ENCODE results near the gene PRR36. TPM values are rescaled to one million over a fixed set of nuclear protein-coding genes. Genes with fewer than 3 reads are reported as not detected.

Gene PRR36
- total RNA-seq, 2 donors from 2014 or later = 0.22 to 0.37 TPM

DNA sequence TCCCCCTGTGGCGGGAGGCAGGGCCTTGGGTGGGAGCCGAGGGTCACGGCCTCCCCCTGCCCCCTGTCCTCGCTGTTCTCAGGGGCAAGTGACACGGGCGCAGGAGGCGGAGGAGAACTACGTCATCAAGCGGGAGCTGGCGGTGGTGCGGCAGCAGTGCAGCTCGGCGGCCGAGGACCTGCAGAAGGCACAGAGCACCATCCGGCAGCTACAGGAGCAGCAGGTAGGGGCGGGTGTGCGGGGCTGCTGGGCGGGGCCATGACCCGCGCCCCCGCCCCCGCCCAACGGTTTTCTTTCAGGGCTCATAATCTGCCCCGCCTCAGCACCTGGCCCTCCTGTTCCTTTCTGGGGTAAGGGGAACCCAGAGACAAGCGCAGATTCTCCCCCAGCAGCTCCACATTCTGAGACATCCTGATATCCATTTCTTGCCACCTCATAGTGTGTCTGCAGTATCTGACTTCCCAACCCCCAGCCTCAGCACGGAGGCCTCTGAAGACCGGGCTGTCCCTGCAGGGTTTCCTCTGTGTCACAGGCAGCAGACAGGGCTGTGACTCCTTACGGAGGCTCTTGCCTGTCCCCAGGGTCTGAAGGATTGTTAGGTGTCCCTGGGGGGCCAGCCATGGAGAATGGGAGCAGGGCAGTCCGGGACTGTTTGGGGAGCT, 15.9 kb downstream of the PRR36 start:
- Histone ChIP-seq H3K27ac (no peak overlapping the region), H3K27me3 (peaks cover 14% of the 10 kb centered on the region), H3K4me1 (peaks cover 13% of the 10 kb centered on the region), H3K36me3 (no peaks in the 10 kb centered on the region), H3K9me3 (no peaks in the 10 kb centered on the region), H3K9ac (ENCODE audit: low read depth in 2 of 2, low read length in 2 of 2) (no peak overlapping the region), H3K4me3 (no peak overlapping the region)
- intact Hi-C loops (cut with DNase I) = loop anchor here (10.0 kb wide), 1 partner anchor 67 kb away; the partner anchor contains the start of genes CTXN1 and SNAPC2
- TF ChIP-seq, protein P1, sequence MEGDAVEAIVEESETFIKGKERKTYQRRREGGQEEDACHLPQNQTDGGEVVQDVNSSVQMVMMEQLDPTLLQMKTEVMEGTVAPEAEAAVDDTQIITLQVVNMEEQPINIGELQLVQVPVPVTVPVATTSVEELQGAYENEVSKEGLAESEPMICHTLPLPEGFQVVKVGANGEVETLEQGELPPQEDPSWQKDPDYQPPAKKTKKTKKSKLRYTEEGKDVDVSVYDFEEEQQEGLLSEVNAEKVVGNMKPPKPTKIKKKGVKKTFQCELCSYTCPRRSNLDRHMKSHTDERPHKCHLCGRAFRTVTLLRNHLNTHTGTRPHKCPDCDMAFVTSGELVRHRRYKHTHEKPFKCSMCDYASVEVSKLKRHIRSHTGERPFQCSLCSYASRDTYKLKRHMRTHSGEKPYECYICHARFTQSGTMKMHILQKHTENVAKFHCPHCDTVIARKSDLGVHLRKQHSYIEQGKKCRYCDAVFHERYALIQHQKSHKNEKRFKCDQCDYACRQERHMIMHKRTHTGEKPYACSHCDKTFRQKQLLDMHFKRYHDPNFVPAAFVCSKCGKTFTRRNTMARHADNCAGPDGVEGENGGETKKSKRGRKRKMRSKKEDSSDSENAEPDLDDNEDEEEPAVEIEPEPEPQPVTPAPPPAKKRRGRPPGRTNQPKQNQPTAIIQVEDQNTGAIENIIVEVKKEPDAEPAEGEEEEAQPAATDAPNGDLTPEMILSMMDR (IDR thresholded peaks at IDR 0.05) = no peak
- DNase-seq = no peak

DNA sequence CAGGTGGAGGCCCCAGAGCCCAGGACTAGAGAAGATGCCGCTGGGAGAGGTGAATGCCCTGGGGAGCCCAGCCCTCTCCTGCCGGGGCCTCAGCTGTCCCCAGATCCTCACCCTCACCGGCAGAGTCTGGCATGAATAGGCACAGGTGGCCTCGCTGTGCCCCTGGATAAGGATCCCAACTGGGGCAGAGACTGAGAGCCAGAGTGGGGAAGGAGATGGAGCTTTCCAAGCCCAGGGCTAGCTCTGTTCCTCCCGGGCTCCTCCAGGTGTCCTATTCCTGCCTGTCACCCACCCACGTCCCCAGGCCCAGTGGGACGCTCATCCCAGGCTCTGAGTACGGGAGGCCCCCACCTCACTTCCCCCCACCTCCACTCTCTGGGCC, 16.5 kb downstream of the PRR36 start:
- DNase-seq = no peak
- Histone ChIP-seq H3K27me3 (peaks cover 9% of the 10 kb centered on the region), H3K4me1 (peaks cover 17% of the 10 kb centered on the region), H3K27ac (no peak overlapping the region), H3K9me3 (no peaks in the 10 kb centered on the region), H3K9ac (ENCODE audit: low read depth in 2 of 2, low read length in 2 of 2) (no peak overlapping the region), H3K4me3 (no peak overlapping the region), H3K36me3 (no peaks in the 10 kb centered on the region)
- TF ChIP-seq, protein P1 (IDR thresholded peaks at IDR 0.05) = no peak
- intact Hi-C loops (cut with DNase I) = loop anchor here (10.0 kb wide), 1 partner anchor 67 kb away; the partner anchor contains the start of genes CTXN1 and SNAPC2

DNA sequence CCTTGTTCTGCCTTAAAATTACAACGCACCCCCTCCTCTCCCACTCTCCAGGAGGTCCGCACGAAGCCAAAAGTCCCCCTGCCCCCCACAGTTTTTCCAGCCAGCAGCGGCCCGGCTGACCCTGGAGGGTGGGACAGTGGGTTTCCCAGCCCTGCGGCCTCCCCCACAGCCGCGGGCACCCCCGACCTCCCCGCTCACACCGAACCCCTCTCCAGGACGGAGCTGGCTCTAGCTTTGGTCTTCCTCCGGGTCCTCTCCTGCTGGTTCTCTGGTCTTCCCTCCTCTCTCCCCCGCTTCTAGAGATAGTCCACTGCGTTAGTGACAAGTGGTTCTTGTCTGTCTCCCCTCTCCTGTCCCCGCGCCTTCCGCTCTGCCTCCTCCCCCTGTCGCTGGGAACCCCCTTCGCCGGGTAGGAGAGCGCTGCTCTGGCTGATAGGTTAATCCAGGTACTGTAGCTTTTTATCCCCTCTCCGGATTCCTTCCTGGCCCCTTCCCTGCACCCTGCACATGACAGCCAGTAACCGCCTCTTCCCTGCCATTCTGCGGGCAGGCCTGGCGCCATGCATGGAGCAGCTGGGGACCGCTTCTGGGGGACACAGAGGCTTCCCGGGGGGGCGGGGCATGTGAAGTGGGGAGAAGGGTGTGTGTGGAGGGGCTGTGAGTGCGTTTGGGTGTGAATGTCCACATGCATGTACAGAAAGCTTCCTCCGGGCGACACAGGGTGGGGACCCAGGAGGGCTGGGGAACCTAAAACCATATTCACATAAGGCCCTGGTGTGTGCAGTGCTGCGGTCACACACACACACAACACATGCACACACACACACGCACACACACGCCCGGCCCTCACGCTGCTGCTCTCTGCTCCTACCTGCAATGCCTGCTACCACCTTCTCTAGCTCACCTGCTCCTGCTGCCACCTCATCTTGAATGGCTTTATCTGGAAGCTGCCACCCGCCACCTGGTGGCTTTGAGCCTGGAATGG, 17.2 kb downstream of the PRR36 start:
- DNase-seq = no peak
- Histone ChIP-seq H3K9me3 (no peaks in the 10 kb centered on the region), H3K4me3 (no peak overlapping the region), H3K36me3 (no peaks in the 10 kb centered on the region), H3K9ac (ENCODE audit: low read depth in 2 of 2, low read length in 2 of 2) (no peak overlapping the region), H3K4me1 (peaks cover 16% of the 10 kb centered on the region), H3K27me3 (peaks cover 8% of the 10 kb centered on the region), H3K27ac (no peak overlapping the region)
- intact Hi-C loops (cut with DNase I) = loop anchor here (10.0 kb wide), 1 partner anchor 68 kb away; the partner anchor contains the start of genes CTXN1 and SNAPC2
- TF ChIP-seq, protein P1 (IDR thresholded peaks at IDR 0.05) = no peak

DNA sequence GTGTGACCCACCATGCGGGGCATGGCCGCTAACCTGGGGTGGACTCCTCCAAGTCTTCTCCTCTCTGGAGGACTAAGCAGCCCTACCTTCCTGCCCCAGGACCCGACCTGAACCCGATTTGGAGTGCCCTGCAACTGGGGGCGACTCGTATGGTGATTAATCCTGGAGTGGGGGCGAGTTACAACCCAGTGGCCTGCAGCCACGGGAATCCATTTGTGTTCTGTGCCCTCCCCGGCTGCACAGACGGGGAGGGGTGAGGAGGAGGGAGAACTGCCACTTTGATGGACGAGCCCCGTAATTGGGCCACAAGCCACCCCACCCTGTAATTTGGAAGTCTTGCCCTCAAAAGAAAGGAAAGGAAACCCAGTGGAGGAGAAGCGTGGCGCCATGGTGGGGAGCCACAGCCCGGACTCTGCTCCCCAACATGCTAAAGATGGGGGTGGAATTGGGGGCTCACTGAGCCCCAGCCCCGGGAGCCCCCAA, 18.0 kb downstream of the PRR36 start:
- Histone ChIP-seq H3K4me3 (no peak overlapping the region), H3K9ac (ENCODE audit: low read depth in 2 of 2, low read length in 2 of 2) (no peak overlapping the region), H3K4me1 (peaks cover 10% of the 10 kb centered on the region), H3K27me3 (no peaks in the 10 kb centered on the region), H3K36me3 (no peaks in the 10 kb centered on the region), H3K27ac (no peak overlapping the region), H3K9me3 (no peaks in the 10 kb centered on the region)
- intact Hi-C loops (cut with DNase I) = loop anchor here (10.0 kb wide), 1 partner anchor 69 kb away; the partner anchor contains the start of genes CTXN1 and SNAPC2
- no peak for DNase-seq
- TF ChIP-seq, protein P1 (IDR thresholded peaks at IDR 0.05) = no peak

DNA sequence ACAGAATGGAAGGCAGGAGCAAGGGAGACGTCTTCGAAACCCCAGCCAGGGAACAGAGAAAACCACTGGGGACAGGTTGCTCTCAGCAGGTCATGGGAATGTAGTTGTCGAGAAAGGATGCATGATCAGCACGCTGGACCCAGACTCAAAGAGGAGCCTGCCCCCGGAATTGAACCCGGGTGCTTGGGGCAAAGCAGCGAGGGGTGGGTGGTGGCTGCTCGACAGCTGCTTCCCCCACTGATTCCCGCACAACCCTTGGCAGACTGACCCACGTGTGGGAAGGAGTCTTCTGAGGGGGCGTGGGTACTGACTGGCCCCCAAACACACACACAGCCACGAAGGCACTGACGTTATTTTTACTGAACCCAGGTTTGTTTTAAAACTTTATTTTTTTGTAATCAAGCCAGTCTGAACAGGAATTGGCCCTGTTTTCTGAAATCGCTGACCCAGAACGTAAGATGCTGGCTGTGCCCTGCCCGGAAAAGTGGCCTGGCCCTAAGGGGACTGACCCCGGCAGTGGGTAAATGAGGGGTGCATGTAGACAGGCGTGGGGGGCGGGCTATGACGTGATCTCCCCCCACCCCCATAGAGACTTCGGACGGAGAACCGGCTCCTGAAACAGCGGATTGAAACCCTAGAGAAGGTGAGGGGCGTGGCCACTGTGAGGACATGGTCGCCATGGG, 18.6 kb downstream of the PRR36 start:
- Histone ChIP-seq H3K36me3 (no peaks in the 10 kb centered on the region), H3K27me3 (no peaks in the 10 kb centered on the region), H3K9me3 (no peaks in the 10 kb centered on the region), H3K4me1 (peaks cover 10% of the 10 kb centered on the region), H3K27ac (no peak overlapping the region), H3K9ac (ENCODE audit: low read depth in 2 of 2, low read length in 2 of 2) (no peak overlapping the region), H3K4me3 (no peak overlapping the region)
- no peak for DNase-seq
- intact Hi-C loops (cut with DNase I) = loop anchor here (10.0 kb wide), 1 partner anchor 69 kb away; the partner anchor contains the start of genes CTXN1 and SNAPC2
- TF ChIP-seq, protein P1 (IDR thresholded peaks at IDR 0.05) = no peak

Data from colonic mucosa (tissue), 4 donors.